Spleen (tissue), 11 donors: ENCODE data around the gene PYDC1. TPM values are rescaled to one million over a fixed set of nuclear protein-coding genes. Genes with fewer than 3 reads are reported as not detected.

Experiments
- DNase-seq: peaks from one replicate; pipeline ENCODE4 v3.0.0-alpha.2; 2020
- H3K27ac ChIP-seq, 8 donors: fragments of 200-600 bp; sonication (generic) in 7 of 8; 1 replicate in 4 of 8; 2 replicates in 4 of 8; pipeline versions ENCODE4 v1.5.0 to v1.8.0; 2016 to 2021; ENCODE audit warnings: inconsistent platforms in 4 of 8, mild to moderate bottlenecking in 4 of 8, moderate library complexity in 1 of 8
- H3K27me3 ChIP-seq, 7 donors: fragments of 200-600 bp; sonication (generic) in 6 of 7; replicated peaks in 1 of 7; 1 replicate in 4 of 7; 2 replicates in 3 of 7; pipeline versions ENCODE4 v1.5.0 to v1.8.0; 2016 to 2021; ENCODE audit warnings: inconsistent platforms in 3 of 7, mild to moderate bottlenecking in 1 of 7
- H3K36me3 ChIP-seq, 6 donors: fragments of 200-600 bp; sonication (generic) in 5 of 6; 1 replicate in 4 of 6; 2 replicates in 2 of 6; pipeline versions ENCODE4 v1.5.0 to v1.8.0; 2016 to 2021; ENCODE audit warnings: inconsistent platforms in 2 of 6
- H3K4me1 ChIP-seq, 6 donors: fragments of 200-600 bp; sonication (generic) in 5 of 6; 1 replicate in 3 of 6; 2 replicates in 3 of 6; pipeline versions ENCODE4 v1.5.0 to v1.8.0; 2016 to 2021; ENCODE audit warnings: inconsistent platforms in 3 of 6
- H3K4me3 ChIP-seq, 8 donors: fragments of 200-600 bp; sonication (generic) in 7 of 8; 1 replicate in 4 of 8; 2 replicates in 4 of 8; pipeline versions ENCODE4 v1.5.0 to v1.8.0; 2016 to 2021; ENCODE audit warnings: inconsistent platforms in 4 of 8, mild to moderate bottlenecking in 4 of 8, moderate library complexity in 2 of 8
- H3K9me3 ChIP-seq, 8 donors: fragments of 200-600 bp; sonication (generic) in 7 of 8; 1 replicate in 4 of 8; 2 replicates in 4 of 8; pipeline versions ENCODE4 v1.5.0 to v1.8.0; 2016 to 2021; ENCODE audit warnings: inconsistent platforms in 4 of 8
- POLR2A ChIP-seq, 3 donors: fragments of 450-650 bp; IDR thresholded peaks; one replicate each; pipeline ENCODE4 v1.5.1; 2017; ENCODE audit warnings: antibody characterized with exemption in 3 of 3, mild to moderate bottlenecking in 1 of 3
- POLR2AphosphoS5 ChIP-seq, 3 donors: sonication (generic); formaldehyde crosslinking; IDR thresholded peaks; one replicate each; pipeline ENCODE4 v1.5.1; 2017; ENCODE audit warnings: antibody characterized with exemption in 3 of 3
- WGBS, 5 donors: extraction: QIAGEN DNeasy Blood & Tissue Kit in 3 of 5; methylation state at CpG; one replicate each; pipeline versions ENCODE4 v1.1.5 to v1.1.7; 2013 to 2018; 5-methylcytosine and 5-hydroxymethylcytosine counted together
- intact Hi-C: fragments of 100-400 bp; cut with DNase I; formaldehyde crosslinking; loops from one replicate; pipeline ENCODE4 v1.15.0; 2023; ENCODE audit warnings: low total_unique reads
- polyA plus RNA-seq, 3 donors: library from polyadenylated mRNA; stranded (reverse); fragments of 200-250 nt; gene quantifications; one replicate each; pipeline ENCODE4 v1.2.1, GENCODE V29; 2013
- total RNA-seq, 7 donors: library from RNA; depleted of rRNA in 3 of 7; stranded (reverse); fragments of >200 nt in 3 of 7; fragmentation: NEBNext Ultra II Directional in 4 of 7; extraction: Animal tissue kit (Norgen Biotek cat#: 25700) in 4 of 7; gene quantifications; one replicate each; pipeline versions ENCODE4 v1.1.0 to v1.2.1, GENCODE V29; 2016 to 2021
- TF ChIP-seq, protein P1 (sequence below), 11 experiments: fragments of 200-600 bp in 7 of 11; fragments of 450-650 bp in 4 of 11; sonication (generic) in 4 of 11; IDR thresholded peaks in 8 of 11; conservative IDR thresholded peaks in 3 of 11; 1 replicate in 7 of 11; 2 replicates in 4 of 11; pipeline versions ENCODE4 v1.4.0 to v1.8.0; 2016 to 2021; ENCODE audit warnings: antibody characterized with exemption in 11 of 11, inconsistent platforms in 4 of 11, mild to moderate bottlenecking in 1 of 11
- donor health status: healthy with polysubstance abuse.
- donor health status: DM: no; HTN: no; CAD: no; lungs with moderate emphysema.
- donor health status: DM: no; HTN: no; CAD: no.
- donor health status: Bipolar disorder and iron deficiency.
- donor health status: healthy.
- donor health status: DM: no; HTN: no; CAD: no.
- donor health status: DM: yes; HTN: yes; CAD: no.

PYDC1 gene
- total and polyA plus RNA-seq, 10 donors = 0.72 to 2.7 TPM; not detected in 8

GRCh38 chr16:31228206-31228605 lies 11.3 kb upstream of the PYDC1 start:
- peaks cover 0 to 21% (median 10%) of the 10 kb centered on the region in 6 donors for H3K4me1 ChIP-seq
- no peaks in the 10 kb centered on the region for H3K9me3 ChIP-seq
- H3K27ac ChIP-seq = peak overlapping the region in 5 of 8 donors; percentile 35 to 73 (median 61)
- TF ChIP-seq POLR2AphosphoS5 (IDR thresholded peaks at IDR 0.05) = no peak
- TF ChIP-seq POLR2A (IDR thresholded peaks at IDR 0.05) = no peak
- TF ChIP-seq, protein P1, sequence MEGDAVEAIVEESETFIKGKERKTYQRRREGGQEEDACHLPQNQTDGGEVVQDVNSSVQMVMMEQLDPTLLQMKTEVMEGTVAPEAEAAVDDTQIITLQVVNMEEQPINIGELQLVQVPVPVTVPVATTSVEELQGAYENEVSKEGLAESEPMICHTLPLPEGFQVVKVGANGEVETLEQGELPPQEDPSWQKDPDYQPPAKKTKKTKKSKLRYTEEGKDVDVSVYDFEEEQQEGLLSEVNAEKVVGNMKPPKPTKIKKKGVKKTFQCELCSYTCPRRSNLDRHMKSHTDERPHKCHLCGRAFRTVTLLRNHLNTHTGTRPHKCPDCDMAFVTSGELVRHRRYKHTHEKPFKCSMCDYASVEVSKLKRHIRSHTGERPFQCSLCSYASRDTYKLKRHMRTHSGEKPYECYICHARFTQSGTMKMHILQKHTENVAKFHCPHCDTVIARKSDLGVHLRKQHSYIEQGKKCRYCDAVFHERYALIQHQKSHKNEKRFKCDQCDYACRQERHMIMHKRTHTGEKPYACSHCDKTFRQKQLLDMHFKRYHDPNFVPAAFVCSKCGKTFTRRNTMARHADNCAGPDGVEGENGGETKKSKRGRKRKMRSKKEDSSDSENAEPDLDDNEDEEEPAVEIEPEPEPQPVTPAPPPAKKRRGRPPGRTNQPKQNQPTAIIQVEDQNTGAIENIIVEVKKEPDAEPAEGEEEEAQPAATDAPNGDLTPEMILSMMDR (IDR thresholded peaks at IDR 0.05 in 8 of 11, conservative IDR thresholded peaks at IDR 0.05 in 3 of 11) = no peak
- 97 to 99% (median 98%) methylated on average over 4 of the region's 4 CpGs for WGBS, 5 donors
- no peak for DNase-seq
- no peak overlapping the region for H3K4me3 ChIP-seq
- intact Hi-C loops = no loop called here
- no peaks in the 10 kb centered on the region for H3K27me3 ChIP-seq
- H3K36me3 ChIP-seq = no peaks in the 10 kb centered on the region

GRCh38 chr16:31225193-31225592 lies 8.3 kb upstream of the PYDC1 start:
- Histone ChIP-seq H3K27ac (no peak overlapping the region), H3K27me3 (peaks cover 0 to 16% (median 0%) of the 10 kb centered on the region in 7 donors), H3K9me3 (no peaks in the 10 kb centered on the region), H3K4me1 (peaks cover 0 to 19% (median 10%) of the 10 kb centered on the region in 6 donors), H3K4me3 (no peak overlapping the region), H3K36me3 (no peaks in the 10 kb centered on the region)
- 90 to 100% (median 94%) methylated on average over 3 of the region's 3 CpGs for WGBS, 5 donors
- intact Hi-C loops = no loop called here
- no peak for DNase-seq
- TF ChIP-seq POLR2A (IDR thresholded peaks at IDR 0.05) = no peak
- TF ChIP-seq POLR2AphosphoS5 (IDR thresholded peaks at IDR 0.05) = no peak

- Histone ChIP-seq H3K4me3 (no peak overlapping the region), H3K27me3 (peaks cover 0 to 24% (median 2%) of the 10 kb centered on the region in 7 donors), H3K4me1 (peaks cover 0 to 10% (median 4%) of the 10 kb centered on the region in 6 donors), H3K9me3 (no peaks in the 10 kb centered on the region), H3K27ac (no peak overlapping the region), H3K36me3 (no peaks in the 10 kb centered on the region)
- peak; percentile 34 for DNase-seq
- WGBS, 5 donors = 88 to 96% (median 92%) methylated on average over 71 to 80 of the region's 80 CpGs
- TF ChIP-seq, protein P1 (IDR thresholded peaks at IDR 0.05 in 8 of 11, conservative IDR thresholded peaks at IDR 0.05 in 3 of 11) = no peak
- no peak for TF ChIP-seq POLR2A (IDR thresholded peaks at IDR 0.05)
- no peak for TF ChIP-seq POLR2AphosphoS5 (IDR thresholded peaks at IDR 0.05)
- intact Hi-C loops = no loop called here
Observed at GRCh38 chr16:31224092-31224955, 7.4 kb upstream of the PYDC1 start.

GRCh38 chr16:31223044-31223443 lies 6.1 kb upstream of the PYDC1 start:
- no peak for TF ChIP-seq POLR2AphosphoS5 (IDR thresholded peaks at IDR 0.05)
- Histone ChIP-seq H3K4me3 (no peak overlapping the region), H3K27ac (no peak overlapping the region), H3K27me3 (peaks cover 0 to 37% (median 7%) of the 10 kb centered on the region in 7 donors), H3K4me1 (no peaks in the 10 kb centered on the region), H3K36me3 (no peaks in the 10 kb centered on the region), H3K9me3 (no peaks in the 10 kb centered on the region)
- no peak for DNase-seq
- intact Hi-C loops = no loop called here
- 87 to 97% (median 95%) methylated on average over 3 to 5 of the region's 5 CpGs for WGBS, 5 donors
